Endothelial cell (in vitro differentiated cells): Measurements from ENCODE around the gene GPT2. TPM values are rescaled to one million over a fixed set of nuclear protein-coding genes. Genes with fewer than 3 reads are reported as not detected.

Experiments
- DNase-seq: peaks from one replicate; pipeline ENCODE4 v3.0.0; 2021; ENCODE audit warnings: low spot score
- H3K27ac Mint-ChIP-seq: one replicate; pipeline ENCODE4 v1.8.0; 2021; ENCODE audit warnings: mixed read lengths, inconsistent platforms; ENCODE audit not compliant: unreplicated experiment
- H3K27me3 Mint-ChIP-seq: one replicate; pipeline ENCODE4 v1.8.0; 2021; ENCODE audit warnings: mild to moderate bottlenecking, moderate library complexity, mixed read lengths, inconsistent platforms; ENCODE audit not compliant: unreplicated experiment
- H3K36me3 Mint-ChIP-seq: one replicate; pipeline ENCODE4 v1.8.0; 2021; ENCODE audit warnings: mild to moderate bottlenecking, low read depth, mixed read lengths, inconsistent platforms; ENCODE audit not compliant: unreplicated experiment
- H3K4me1 Mint-ChIP-seq: one replicate; pipeline ENCODE4 v1.8.0; 2021; ENCODE audit warnings: mild to moderate bottlenecking, mixed read lengths, inconsistent platforms; ENCODE audit not compliant: unreplicated experiment
- H3K4me3 Mint-ChIP-seq: one replicate; pipeline ENCODE4 v1.8.0; 2021; ENCODE audit warnings: mild to moderate bottlenecking, mixed read lengths, inconsistent platforms; ENCODE audit not compliant: unreplicated experiment
- H3K9me3 Mint-ChIP-seq: one replicate; pipeline ENCODE4 v1.8.0; 2021; ENCODE audit warnings: mixed read lengths, inconsistent platforms; ENCODE audit not compliant: unreplicated experiment
- CTCF ChIP-seq: fragments of 200-600 bp; sonication (generic); IDR thresholded peaks from one replicate; pipeline ENCODE4 v1.5.0; 2021; ENCODE audit warnings: antibody characterized with exemption; ENCODE audit not compliant: unreplicated experiment
- total RNA-seq: library from RNA; stranded (reverse); fragmentation: NEBNext Ultra II Directional; extraction: Animal tissue kit (Norgen Biotek cat#: 25700); gene quantifications from one replicate; pipeline ENCODE4 v1.2.1, GENCODE V29; 2021; ENCODE audit not compliant: unreplicated experiment

GPT2 gene
- total RNA-seq, 1 donor from 2014 or later, result 15.6 TPM

GRCh38 chr16:46843898-46844642 is 40.1 kb upstream of the GPT2 start:
- Mint-ChIP-seq H3K27ac (no peak overlapping the region), H3K9me3 (no peaks in the 10 kb centered on the region), H3K36me3 (no peaks in the 10 kb centered on the region), H3K4me3 (no peak overlapping the region), H3K4me1 (no peaks in the 10 kb centered on the region), H3K27me3 (no peaks in the 10 kb centered on the region)
- DNase-seq, result no peak
- TF ChIP-seq CTCF, result no peak

- Mint-ChIP-seq H3K27ac (no peak overlapping the region), H3K27me3 (no peaks in the 10 kb centered on the region), H3K9me3 (no peaks in the 10 kb centered on the region), H3K4me1 (no peaks in the 10 kb centered on the region), H3K36me3 (no peaks in the 10 kb centered on the region), H3K4me3 (no peak overlapping the region)
- TF ChIP-seq CTCF, result no peak
- no peak for DNase-seq
Observed at GRCh38 chr16:46844771-46845170, 39.4 kb upstream of the GPT2 start.

GRCh38 chr16:46845952-46846351 is 38.2 kb upstream of the GPT2 start:
- Mint-ChIP-seq H3K36me3 (no peaks in the 10 kb centered on the region), H3K27ac (no peak overlapping the region), H3K27me3 (no peaks in the 10 kb centered on the region), H3K4me3 (no peak overlapping the region), H3K9me3 (no peaks in the 10 kb centered on the region), H3K4me1 (no peaks in the 10 kb centered on the region)
- no peak for TF ChIP-seq CTCF
- no peak for DNase-seq

- Mint-ChIP-seq H3K4me1 (no peaks in the 10 kb centered on the region), H3K9me3 (no peaks in the 10 kb centered on the region), H3K36me3 (no peaks in the 10 kb centered on the region), H3K27me3 (no peaks in the 10 kb centered on the region), H3K4me3 (no peak overlapping the region), H3K27ac (no peak overlapping the region)
- DNase-seq, result no peak
- no peak for TF ChIP-seq CTCF
Observed at GRCh38 chr16:46848768-46849764, 35.1 kb upstream of the GPT2 start.
